GM10266 (cell line): ENCODE measurements around the gene ENOX1.
"Not testable (repeated sequence)": the region's sequence is repeated elsewhere in the genome, so short reads cannot be mapped to it uniquely, and the experiment has no call there.

Experiments used
- DNase-seq: peaks from one replicate; pipeline ENCODE4 v3.0.0; 2012; ENCODE audit errors: extremely low spot score
- TF ChIP-seq, protein P1 (sequence below): IDR thresholded peaks from 2 replicates; pipeline ENCODE4 v1.5.1; 2012; ENCODE audit warnings: mild to moderate bottlenecking, low read depth; ENCODE audit not compliant: control insufficient read depth, insufficient read depth; ENCODE audit errors: missing control alignments

Gene ENOX1

DNA sequence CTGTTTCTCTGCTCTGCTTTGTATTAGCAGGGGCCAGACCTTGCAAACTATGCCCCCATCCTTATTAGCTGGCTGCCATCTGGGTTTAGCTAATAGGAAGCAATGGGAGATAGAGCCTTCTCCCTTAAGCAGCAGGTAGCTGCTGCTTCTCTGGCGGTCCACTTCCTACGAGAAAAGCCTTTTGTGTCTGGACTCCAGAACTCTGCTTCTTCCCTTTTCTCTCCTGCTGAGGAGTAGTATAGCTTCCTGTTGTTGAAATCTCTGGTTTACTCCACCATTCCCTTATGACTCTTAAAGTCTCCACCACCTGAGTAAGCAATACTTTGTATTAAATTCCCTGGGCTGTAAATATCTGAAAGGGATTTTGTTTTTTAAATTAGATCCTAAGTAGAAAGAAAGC is 616.3 kb downstream of the ENOX1 start:
- TF ChIP-seq, protein P1, sequence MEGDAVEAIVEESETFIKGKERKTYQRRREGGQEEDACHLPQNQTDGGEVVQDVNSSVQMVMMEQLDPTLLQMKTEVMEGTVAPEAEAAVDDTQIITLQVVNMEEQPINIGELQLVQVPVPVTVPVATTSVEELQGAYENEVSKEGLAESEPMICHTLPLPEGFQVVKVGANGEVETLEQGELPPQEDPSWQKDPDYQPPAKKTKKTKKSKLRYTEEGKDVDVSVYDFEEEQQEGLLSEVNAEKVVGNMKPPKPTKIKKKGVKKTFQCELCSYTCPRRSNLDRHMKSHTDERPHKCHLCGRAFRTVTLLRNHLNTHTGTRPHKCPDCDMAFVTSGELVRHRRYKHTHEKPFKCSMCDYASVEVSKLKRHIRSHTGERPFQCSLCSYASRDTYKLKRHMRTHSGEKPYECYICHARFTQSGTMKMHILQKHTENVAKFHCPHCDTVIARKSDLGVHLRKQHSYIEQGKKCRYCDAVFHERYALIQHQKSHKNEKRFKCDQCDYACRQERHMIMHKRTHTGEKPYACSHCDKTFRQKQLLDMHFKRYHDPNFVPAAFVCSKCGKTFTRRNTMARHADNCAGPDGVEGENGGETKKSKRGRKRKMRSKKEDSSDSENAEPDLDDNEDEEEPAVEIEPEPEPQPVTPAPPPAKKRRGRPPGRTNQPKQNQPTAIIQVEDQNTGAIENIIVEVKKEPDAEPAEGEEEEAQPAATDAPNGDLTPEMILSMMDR, result no peak
- DNase-seq, result no peak

DNA sequence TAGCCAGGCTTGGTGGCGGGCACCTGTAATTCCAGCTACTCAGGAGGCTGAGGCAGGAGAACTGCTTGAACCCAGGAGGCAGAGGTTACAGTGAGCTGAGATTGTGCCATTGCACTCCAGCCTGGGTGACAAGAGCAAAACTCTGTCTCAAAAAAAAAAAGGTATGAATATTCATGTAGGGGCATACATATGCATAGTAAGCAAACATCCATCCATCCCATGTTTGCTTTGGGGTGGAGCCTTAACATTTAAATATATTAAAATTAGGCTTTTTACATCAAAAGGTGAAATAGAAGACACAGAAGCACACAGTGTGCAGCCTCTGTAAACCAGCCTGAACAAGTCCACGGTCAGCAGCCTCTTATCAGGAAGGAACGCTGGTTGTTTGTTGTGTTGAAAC is 618.3 kb downstream of the ENOX1 start:
- DNase-seq, result not testable (repeated sequence)

DNA sequence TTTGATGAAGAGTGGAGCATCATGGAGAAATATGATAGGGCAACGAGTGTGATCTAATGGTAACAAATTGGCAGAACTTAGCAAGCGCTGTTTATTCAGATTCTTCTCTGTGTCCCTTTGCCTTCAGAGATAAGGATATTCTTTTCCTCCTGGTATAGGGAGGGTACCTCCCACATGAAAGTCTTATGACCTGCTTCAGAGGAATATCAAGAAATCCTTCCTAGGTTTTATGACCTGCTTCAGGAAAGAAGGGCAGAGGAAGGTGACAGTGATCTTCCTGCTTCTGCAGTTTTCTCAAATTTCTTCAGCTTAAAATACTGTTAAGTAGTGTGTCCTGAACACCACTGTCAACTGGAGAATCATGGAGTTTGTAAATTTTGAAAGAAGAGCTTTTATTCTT is 619.0 kb downstream of the ENOX1 start:
- TF ChIP-seq, protein P1, result no peak
- DNase-seq, result no peak

DNA sequence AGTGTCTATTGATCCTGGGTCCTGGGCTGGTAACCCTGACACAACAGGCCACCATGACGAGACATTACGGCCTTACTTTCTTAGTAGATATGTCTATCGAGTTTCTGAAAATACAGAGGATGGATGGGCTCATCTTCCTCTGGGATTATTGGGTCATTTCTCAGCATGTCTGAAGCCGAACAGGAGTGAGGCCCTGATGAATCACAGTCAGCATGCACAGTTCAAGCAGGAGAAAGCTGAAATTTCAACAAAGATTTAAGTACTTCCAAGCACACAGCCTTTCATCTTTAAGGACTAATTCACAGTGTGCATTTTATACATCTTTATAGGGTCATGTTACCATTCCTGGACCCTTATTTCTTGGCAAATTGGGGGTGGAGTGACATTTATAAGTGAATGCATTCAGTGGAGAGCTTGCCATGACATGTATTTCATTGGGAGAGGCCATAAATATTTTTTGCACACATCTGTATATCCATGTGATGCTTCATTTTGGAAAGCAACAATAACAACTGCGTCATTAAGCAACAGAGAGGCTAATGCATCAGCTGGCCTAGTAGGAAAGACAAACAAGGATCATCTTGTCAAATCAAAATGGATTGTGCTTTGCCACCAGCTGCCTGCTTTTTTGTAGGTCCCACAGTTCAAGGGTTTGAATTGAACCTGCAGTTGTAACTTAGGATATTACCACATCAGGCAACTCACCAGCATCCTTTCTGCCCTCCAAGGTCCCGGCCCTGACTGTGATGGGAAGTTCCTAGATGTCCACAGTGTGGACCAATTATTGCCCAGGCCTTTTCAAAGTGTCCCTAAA is 619.9 kb downstream of the ENOX1 start:
- TF ChIP-seq, protein P1, result no peak

More for the DNA sequence above, 619.9 kb downstream of the ENOX1 start:
- no peak for DNase-seq
